Activated CD8-positive, alpha-beta memory T cell treated with anti-CD3 and anti-CD28 coated beads for 48 hours (primary cell): ENCODE results near the gene DNPEP.

Experiments used
- DNase-seq, 3 experiments: peaks; one replicate each; pipeline ENCODE4 v3.0.0-alpha.2; 2020; ENCODE audit warnings: low read depth in 2 of 3, low spot score in 2 of 3

DNPEP gene

DNA sequence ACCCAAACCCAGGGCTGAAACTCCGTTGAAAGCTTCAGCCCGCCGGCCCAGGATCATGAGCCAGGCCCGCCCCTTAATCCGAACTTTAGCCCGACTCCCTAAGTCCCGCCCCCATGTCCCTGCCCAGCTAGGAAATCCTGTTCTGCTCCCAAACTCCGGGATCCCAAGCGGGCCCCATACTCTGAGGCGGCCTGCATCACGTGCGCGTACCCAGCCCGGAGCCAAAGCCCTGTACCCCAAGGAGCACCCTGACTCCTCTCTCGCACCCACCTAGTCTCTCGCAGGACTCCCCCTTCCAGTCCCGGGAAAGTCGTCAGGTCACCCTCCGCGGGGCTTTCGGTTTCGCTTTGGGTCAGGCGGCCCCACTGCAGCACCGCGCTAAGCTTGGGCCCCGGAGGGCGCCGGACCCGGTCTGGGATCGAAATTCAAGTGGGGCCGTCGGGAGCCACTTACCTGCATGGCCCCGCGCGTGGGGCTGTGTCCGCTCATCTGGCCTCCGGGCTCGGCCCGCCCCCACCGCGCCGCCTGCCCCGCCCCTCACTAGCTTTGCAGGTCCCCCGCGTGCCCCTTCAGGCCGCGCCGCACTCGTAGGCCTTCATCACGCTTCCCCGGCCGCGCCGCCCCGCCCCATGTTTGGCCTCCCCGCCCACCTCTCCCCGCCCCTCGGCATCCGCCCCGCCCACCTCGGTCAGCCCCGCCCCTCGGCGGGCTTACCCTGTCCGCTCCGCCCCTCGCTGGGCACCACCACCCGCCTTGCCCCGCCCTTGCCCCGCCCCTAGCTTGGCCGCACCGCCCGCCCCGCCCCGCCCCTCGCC lies at the start of gene DNPEP:
Gene DNPEP (minus strand): TSS at position 607 of the 815 bp plus-strand sequence. CDS start 118 bp downstream, at position 489.
- peak in 1 of 3 experiments; percentile 99 for DNase-seq

DNA sequence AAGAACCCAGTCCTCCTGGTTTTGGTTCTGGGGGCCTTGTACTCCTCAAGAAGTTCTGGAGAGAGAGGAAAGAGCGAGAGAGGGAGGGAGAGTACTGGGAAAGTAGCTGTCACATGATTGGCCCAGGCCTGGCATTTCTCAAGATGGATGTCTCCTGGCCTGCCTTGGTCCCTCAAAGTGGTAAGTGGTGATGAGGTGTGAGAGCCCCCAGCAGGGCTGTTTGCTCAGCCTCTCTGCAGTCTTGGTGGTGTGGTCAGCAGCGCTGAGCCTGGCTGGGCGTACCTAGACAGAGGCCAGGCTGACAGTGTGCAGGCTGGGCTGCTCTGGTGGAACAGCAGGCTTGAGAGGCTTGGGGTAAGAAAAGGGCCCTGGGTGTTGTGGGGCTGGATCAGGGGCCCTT lies 49.4 kb upstream of the DNPEP start:
- no peak for DNase-seq

DNA sequence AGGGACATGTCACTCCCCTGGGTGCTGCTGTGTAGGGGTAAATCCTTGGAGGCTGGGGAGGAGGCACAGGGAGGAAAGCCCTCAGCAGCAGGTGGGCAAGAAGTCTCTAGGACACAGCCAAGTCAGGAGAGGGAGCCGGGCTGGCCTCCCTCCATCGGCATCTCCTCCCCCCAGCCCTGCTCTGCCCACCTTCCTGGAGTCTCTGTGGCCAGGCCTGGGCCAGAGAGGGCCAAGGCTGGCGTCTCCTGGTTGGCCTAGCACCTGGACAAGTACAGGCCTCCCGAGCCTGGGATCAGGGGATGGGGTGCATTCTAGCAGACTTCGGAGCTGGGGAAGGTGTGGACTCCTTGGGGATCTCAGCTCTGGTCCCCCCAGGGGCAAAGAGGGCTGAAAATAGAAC lies 48.8 kb upstream of the DNPEP start:
- no peak for DNase-seq

DNA sequence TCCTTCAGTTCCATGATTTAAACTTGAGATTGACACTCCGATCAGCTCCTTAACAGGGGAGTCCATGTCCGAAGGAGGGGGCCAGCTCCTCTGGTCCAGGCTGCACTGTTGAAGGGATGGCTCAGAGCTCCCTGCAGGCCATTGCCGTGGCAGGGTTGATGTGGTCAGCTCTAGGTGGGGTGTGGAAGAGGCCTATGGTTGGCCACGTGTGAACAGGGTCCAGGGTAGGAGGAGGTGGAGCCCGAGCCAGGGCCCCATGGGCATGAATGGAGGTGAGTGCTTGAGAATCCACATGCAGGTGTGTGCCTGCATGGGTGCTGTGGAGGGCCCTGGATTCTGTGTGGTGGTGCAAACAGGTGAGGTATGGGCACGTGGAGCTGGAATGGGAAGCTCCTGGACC lies 48.0 kb upstream of the DNPEP start:
- no peak for DNase-seq

DNA sequence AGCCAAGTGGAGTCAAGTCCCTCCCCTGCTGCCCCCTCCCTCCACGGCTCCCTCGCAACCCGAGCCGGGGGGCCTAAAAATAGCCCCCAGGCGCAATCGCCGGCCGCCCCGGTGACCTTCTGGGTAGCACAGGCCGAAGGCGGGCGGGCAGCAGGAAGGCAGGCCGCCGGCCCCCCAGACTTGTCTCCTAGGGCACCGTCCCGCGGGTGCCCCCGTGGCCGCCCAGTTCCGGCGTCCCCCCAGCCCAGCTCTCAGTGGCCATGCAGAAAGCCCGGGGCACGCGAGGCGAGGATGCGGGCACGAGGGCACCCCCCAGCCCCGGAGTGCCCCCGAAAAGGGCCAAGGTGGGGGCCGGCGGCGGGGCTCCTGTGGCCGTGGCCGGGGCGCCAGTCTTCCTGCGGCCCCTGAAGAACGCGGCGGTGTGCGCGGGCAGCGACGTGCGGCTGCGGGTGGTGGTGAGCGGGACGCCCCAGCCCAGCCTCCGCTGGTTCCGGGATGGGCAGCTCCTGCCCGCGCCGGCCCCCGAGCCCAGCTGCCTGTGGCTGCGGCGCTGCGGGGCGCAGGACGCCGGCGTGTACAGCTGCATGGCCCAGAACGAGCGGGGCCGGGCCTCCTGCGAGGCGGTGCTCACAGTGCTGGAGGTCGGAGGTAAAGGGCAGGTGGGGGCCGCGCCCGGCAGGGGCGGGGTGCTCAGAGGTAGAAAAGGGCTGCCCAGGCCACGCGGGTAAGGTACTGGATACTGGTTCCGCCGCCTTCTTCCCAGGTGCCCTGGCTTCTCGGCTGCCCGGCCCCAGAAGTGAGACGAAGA lies 47.2 kb upstream of the DNPEP start, which contains the start of gene SPEG:
Gene SPEG (plus strand): TSS at position 126 of the 808 bp plus-strand sequence. CDS start 135 bp downstream, at position 261.
- DNase-seq, result no peak

DNA sequence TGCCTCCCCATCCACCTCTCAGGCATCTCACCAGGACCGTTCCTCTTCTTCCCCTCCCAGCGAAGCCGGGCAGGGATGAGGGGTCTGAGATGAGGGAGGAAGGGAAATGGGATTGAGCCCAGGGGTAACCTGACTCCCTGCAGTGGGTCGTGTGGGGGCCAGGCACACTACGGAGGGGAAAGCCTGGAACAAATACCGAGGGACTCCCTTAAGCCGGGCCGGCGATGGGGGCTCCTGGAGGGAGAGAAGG lies 46.7 kb upstream of the DNPEP start:
- no peak for DNase-seq

DNA sequence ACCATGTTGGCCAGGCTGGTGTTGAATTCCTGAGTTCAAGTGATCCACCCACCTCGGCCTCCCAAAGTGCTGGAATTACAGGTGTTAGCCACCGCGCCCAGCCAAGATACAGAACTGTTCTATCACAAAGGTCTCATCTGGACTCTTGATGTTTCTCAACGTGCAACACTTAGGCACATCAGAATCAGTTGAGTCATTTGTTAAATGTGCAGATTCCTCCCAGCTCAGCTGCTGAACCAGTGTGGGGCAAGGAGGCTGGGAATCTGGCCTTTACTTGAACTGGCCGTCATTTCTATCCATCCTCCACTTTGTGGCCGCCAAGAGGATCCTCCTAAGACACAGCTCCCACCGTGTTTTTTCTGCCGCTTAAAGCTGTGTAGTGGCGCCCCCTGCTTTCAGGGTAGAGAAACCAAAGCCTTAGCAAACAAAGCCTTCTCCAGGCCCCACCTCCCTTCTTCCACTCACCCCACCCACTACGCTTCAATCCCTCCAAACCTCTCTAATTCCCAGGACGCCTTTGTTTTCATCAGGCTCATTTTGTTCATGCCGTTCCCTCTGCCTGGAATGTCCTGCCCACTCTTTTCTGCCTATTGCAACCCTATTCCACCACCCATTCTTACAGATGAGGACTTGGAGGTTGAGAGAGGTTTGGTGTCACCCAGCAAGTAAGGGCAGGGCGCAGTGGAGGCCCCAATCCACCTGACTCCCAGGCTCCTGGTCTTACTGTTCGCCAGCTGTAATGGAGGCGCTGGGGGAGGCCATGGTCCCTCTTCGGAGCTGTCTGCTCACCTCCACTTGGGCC lies 46.2 kb upstream of the DNPEP start:
- no peak for DNase-seq

DNA sequence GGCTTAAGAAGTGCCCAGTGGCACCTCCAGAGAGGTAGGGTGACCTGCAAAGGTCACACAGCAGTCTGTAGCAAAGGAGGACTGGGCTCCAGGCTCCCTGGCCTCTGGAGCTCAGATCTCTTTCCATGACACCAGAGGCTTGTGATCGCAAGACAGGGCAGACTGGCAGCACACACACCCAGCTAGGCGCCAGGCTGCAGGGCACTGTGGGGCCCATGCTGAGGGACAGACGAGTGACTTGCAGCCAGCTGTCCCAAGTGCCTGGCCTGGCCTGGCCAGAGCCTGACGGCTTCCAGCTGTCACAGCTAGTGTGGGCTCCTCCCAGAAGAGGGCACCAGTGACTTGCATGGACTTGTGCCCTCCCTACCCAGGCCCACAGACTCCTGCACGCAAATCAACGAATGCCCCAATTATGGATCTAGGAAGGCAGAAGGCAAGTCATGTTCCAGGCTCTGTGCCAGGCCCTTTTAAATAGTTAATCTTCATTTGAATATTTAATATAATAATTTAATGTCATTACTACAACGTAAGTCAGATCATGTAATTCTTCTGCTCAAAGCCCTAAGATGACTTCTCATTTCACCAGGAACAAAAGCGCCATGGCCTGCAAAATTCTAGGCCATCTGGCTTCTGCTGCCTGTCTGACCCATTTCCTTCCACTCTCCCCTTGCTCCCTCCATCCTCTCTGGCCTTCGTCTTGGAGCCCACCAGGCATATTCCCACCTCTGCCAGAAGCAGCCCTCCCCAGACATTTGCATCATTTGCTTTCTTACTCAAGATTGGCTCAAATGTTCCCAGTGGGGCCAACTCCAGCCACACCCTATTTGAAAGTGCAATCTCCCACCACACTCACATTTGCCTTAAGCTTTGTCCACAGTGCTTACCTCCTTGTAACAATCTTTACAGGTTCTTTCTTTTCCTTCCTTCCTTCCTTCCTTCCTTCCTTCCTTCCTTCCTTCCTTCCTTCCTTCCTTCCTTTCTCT lies 43.2 kb upstream of the DNPEP start:
- DNase-seq, result no peak

DNA sequence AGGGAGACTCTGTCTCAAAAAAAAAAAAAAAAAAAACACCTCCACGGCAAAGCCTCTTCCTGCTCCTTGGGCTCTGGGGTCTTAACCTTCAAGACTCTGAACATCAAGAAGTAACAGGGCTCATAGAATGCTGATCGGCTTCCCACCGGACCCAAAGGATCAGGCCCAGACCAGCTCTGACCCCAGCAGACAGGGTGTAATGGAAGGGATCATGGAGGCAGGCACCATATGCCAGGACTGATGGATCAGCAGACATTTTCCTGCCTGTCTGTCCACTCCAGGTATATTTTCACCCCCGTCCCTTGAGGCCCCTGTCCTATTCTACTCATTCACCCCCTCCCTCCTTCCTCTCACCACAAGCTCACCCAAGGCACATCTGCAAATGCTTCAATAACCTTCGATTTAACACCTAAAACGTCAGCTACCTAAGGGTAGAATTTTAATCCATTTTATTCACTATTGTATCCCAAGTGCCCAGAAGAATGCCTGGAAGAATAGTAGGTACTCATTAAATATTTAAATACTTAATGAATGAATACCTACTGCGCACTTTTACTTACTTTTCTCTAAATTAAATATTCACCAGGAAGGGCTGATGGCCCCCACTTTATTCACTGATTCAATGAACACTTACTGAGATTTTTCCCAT lies 42.4 kb upstream of the DNPEP start:
- no peak for DNase-seq

DNA sequence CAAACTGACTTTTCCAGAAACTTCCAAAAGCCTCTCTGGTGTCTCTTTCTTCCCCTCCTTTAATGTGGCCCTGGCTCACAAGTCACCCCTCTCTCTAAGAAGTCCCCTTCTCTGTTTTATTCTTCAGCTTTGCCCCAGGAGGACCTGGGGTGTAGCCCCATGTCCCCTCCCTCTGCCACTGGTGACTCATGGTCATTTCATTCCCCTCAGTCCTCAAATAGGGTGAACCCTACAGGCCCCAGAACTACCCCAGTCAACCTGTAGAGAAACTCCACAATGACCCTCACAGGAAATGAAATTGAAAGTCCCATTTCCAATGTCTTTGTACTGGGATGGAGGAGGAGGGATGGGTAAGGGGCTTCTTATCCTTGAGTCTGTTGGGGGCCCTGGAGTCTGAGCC lies 40.8 kb upstream of the DNPEP start:
- no peak for DNase-seq

DNA sequence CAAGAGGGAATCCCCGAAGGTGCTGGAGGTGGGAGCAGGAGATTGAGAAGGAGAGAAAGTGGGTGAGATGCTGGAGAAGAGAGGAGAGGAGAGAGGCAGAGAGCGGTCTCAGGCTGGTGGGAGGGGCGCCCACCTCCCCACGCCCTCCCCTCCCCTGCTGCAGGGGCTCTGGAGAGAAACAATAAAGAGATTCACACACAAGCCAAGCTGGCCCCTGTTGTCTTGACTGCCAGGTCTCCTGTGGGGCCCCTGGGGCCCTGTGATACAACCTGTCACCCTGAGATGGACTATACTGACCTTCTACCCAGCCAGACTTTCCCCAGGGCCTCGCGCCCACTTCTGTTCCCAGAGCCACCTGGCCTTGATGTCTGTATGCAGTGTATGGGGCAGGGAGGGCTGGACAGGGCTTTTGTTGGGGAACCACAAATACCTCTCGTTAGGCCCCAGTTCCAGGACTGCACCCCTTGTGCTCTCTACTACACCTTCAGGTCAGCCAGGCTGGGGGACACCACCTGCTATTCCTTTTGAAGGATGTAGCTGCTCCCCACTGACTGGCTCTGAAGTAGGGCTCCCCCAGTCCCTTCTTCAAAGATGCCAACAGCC lies 38.9 kb upstream of the DNPEP start:
- DNase-seq, result no peak

DNA sequence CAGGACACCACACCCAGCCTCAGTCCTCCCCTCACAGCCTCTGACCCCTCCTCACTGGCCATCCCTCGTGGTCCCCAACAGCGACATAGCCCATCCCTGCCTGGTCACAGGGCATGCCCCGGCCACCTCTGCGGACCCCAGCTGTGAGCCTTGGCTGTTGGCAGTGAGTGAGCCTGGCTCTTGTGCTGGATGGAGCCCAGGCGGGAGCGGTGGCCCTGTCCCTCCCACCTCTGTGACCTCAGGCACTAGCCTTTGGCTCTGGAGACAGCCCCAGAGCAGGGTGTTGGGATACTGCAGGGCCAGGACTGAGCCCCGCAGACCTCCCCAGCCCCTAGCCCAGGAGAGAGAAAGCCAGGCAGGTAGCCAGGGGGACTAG lies 38.3 kb upstream of the DNPEP start:
- no peak for DNase-seq

DNA sequence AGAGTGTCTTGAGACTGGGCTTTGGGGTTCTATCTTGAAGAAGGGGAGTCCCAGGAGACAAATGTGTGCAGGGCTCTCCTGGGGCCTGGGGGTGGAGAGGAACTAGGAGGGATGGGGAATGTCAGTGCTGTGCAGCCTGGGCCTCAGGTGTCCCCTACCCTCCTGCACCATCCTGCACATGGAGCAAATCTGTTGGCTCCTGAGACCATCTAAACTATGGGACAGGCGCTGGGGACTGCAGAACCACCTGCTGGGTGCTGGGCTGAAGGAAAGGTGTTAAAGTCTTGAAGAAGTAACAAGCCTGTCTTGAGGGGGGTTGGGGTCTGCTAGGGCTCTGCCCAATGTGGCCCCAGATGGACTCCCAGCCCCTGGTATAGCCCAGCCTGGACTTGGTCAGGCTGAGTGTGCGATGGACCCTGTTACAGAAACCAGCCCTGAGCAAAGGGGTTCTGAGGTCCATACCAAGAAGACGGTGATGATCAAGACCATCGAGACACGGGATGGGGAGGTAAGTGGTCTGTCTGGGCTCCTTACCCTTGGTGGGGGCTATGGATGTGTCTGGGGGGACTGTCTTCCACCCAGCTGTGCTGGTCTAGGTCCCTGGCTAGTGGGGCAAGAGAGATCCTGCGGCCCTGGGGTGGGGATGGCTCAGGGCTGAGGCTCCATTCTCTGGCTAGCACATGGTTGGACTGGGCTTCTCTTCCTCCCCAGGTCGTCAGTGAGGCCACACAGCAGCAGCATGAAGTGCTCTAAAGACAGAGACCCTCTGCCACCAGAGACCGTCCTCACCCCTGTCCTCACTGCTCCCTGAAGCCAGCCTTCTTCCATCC lies 37.7 kb upstream of the DNPEP start:
- DNase-seq, result no peak

DNA sequence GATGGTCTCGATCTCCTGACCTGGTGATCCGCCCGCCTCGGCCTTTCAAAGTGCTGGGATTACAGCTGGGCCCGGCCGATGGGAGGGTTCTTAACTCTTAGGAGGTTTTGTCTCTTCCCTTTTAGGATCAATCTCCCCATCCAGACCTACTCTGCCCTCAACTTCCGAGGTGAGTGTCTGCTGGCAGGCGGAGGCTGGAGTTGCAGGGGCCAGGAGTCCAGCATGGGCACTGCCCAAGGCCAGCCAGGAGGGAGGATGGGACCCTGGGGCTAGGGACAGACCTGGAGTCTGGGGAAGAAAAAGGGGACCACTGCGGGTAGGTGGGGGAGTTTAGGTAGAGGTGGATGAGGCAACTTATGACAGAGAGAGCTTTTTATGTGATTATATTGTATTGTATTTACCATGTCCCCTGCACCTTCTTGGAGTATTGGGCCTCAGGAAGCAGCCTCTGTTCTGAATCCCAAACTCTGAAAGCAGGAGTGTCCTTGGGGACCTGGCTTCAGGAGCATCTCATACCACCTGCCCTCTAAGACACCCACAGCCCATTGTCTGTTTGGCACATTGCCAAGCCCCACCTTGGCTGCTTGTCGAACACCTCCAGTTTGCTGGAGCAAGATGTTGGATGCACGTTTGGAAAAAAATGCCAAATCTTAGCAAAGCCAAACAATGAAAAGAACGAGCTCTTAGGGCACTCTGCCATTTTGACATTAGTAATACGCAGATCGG lies 36.1 kb upstream of the DNPEP start:
- no peak for DNase-seq

DNA sequence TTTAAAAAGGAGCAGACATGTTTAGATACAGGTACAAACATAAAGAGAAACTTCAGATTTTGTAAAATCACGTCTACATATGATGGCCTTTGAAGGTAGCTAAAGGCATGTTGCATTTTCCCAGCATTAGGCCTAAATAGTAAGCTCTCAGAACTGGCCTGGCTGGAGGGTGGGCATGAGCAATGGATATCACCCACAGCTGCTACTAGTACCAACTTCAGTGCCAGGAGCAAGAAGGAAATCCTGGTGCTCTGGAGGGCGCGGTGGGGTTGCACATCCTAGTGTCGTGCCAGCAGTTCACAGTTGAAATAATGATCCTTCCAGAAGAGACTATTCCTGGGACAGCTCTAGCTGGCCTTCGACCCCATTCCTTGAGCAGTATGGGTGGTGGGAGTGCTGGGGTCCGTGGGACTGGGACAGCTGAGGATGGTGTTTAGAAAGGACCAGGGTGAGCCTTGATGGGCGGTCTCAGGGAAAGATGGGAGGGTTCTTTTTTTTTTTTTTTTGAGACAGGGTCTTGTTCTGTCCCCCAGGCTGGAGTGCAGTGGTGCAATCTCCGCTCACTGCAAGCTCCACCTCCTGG lies 35.3 kb upstream of the DNPEP start:
- no peak for DNase-seq

DNA sequence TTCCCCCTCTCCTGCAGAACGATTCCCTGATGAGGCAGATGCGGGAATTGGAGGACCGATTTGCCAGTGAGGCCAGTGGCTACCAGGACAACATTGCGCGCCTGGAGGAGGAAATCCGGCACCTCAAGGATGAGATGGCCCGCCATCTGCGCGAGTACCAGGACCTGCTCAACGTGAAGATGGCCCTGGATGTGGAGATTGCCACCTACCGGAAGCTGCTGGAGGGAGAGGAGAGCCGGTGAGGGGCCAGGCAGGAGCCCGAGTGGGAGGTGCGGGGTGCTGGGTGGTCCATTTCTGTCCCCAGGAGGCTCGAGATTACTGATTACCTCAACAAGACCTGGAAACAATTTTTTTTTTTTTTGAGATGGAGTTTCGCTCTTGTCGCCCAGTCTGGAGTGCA lies 33.6 kb upstream of the DNPEP start:
- no peak for DNase-seq

DNA sequence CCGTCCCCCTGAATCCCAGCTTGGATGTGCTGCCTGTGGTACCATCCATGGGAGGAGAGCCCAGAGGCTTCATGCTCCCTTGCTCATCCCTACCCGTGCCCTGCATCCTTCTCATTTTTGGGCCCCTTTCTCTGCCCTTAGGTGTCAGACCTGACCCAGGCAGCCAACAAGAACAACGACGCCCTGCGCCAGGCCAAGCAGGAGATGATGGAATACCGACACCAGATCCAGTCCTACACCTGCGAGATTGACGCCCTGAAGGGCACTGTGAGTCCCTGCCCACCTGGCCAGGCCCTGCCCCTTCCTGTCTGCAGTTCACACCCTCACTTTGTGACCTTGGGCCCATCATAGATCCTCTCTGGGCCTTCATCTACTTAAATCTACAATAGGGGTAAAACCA lies 33.0 kb upstream of the DNPEP start:
- no peak for DNase-seq
